Esophagus muscularis mucosa (tissue), 3 donors: ENCODE data around the gene DPF1.

Experiments
- CTCF ChIP-seq, 3 experiments: fragments of 200-600 bp in 2 of 3; fragments of 450-650 bp in 1 of 3; sonication (generic) in 2 of 3; IDR thresholded peaks; one replicate each; pipeline ENCODE4 v1.5.1; 2017 to 2019; ENCODE audit warnings: antibody characterized with exemption in 3 of 3, mild to moderate bottlenecking in 2 of 3, moderate library complexity in 1 of 3
- EP300 ChIP-seq: sonication (generic); formaldehyde crosslinking; IDR thresholded peaks from one replicate; pipeline ENCODE4 v1.6.1; 2017; ENCODE audit warnings: antibody characterized with exemption

DNA sequence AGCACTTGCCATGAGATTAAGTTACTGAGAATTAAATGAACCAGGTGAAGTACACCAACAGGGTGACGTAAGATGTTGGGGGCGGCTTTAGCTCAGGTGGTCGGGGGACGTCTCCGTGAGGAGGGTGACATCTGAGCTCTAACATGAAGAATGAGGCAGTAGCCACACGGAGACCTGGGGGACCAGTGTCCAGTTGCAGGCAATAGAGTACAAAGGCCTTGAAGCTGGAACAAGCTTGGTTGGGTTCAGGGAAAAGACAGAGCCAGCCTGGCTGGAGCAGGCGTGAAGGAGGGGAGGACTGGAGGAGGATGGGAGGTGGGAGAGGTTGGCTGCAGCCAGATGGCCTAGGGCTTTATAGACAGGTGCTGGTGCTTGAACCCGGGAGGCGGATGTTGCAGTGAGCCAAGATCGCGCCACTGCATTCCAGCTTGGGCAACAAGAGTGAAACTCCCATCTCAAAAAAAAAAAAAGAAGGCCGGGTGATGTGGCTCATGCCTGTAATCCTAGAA, 42.0 kb upstream of the DPF1 start:
- TF ChIP-seq CTCF (IDR thresholded peaks at IDR 0.05) (no peak), EP300 (no peak)
